Esophagus muscularis mucosa (tissue), 4 donors: Measurements from ENCODE around the gene PNKP.

Experiments used
- EP300 ChIP-seq: sonication (generic); formaldehyde crosslinking; IDR thresholded peaks from one replicate; pipeline ENCODE4 v1.6.1; 2017; ENCODE audit warnings: antibody characterized with exemption
- POLR2A ChIP-seq: fragments of 450-650 bp; IDR thresholded peaks from one replicate; pipeline ENCODE4 v1.6.1; 2017; ENCODE audit warnings: antibody characterized with exemption, moderate library complexity, mild to moderate bottlenecking, low read depth
- POLR2AphosphoS5 ChIP-seq, 2 donors: sonication (generic); formaldehyde crosslinking; IDR thresholded peaks; one replicate each; pipeline ENCODE4 v1.6.1; 2017; ENCODE audit warnings: antibody characterized with exemption in 2 of 2
- TF ChIP-seq, protein P1 (sequence below), 3 experiments: fragments of 200-600 bp in 2 of 3; fragments of 450-650 bp in 1 of 3; sonication (generic) in 2 of 3; IDR thresholded peaks; one replicate each; pipeline ENCODE4 v1.5.1; 2017 to 2019; ENCODE audit warnings: antibody characterized with exemption in 3 of 3, mild to moderate bottlenecking in 2 of 3, moderate library complexity in 1 of 3

DNA sequence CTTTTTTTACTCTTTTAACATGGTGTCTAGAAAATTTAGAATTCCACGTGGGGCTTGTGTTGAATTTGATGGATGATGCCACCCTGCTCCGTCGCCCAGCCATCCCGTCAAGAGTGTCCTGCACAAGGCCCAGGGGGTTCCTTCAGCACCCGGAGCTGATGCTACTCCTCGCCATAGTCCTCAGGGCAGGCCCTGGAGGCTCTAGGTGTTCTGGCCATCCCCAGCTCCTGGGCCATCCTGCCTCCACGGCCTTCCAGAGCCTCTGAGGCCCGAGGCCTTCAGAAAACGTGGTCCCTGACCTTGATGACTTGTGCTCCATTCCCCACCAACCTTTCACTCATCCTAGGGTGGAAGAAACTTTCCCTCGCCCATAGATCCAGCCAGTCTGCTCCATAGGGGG, 6.5 kb upstream of the PNKP start:
- no peak for TF ChIP-seq POLR2A
- TF ChIP-seq POLR2AphosphoS5 (IDR thresholded peaks at IDR 0.05): no peak
- TF ChIP-seq, protein P1, sequence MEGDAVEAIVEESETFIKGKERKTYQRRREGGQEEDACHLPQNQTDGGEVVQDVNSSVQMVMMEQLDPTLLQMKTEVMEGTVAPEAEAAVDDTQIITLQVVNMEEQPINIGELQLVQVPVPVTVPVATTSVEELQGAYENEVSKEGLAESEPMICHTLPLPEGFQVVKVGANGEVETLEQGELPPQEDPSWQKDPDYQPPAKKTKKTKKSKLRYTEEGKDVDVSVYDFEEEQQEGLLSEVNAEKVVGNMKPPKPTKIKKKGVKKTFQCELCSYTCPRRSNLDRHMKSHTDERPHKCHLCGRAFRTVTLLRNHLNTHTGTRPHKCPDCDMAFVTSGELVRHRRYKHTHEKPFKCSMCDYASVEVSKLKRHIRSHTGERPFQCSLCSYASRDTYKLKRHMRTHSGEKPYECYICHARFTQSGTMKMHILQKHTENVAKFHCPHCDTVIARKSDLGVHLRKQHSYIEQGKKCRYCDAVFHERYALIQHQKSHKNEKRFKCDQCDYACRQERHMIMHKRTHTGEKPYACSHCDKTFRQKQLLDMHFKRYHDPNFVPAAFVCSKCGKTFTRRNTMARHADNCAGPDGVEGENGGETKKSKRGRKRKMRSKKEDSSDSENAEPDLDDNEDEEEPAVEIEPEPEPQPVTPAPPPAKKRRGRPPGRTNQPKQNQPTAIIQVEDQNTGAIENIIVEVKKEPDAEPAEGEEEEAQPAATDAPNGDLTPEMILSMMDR (IDR thresholded peaks at IDR 0.05): no peak
- TF ChIP-seq EP300: no peak
